Measurements from ENCODE around the gene ZNF471. TPM values are rescaled to one million over a fixed set of nuclear protein-coding genes. Genes with fewer than 3 reads are reported as not detected.

The ZNF471 gene
- 1.8 and 2.2 TPM in 2 replicates for total RNA-seq

DNA sequence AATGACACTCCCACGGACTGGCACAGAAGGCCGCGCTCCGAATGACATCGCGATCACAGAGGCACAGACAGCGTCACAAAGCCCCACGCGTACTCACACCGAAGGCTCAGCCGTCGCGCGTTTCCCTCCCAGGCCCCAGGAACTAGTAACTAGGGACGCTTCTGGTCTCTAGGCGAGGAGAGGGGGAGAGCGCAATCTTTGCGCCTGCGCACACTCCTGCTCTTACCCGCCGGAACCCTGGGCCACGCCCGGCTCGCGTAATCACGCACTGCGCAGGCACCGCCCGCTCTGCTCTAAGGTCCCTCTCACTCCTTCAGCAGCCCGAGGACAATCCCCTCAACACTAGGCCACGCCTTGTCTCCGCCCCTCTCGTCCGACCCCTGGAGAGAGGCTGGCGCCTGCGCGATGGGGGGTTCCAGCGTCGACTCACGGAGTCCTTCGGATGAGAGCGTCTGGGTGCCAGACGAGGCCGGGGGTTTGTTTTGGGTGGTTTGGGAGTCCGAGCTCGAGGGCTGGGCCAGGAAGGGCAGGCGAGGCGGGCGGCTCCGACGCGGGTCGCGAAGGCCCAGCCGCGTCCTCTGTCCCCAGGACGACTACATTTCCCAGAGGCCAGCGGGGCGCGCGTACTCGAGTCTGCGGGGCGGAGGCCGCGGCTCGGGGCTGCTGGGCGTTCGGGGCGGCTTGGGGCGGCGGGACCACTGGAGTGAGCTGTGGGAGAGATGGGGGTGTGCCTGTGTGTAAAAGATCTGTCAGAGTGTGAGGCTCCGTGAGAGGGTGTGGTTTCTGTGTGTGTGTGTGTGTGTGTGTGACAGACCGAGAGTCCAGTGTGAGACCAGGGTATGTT is at the start of gene ZNF471:
TSS of gene ZNF471 (plus strand) at position 410 of the 844 bp plus-strand sequence. CDS start 3,717 bp downstream, outside the sequence.

DNA sequence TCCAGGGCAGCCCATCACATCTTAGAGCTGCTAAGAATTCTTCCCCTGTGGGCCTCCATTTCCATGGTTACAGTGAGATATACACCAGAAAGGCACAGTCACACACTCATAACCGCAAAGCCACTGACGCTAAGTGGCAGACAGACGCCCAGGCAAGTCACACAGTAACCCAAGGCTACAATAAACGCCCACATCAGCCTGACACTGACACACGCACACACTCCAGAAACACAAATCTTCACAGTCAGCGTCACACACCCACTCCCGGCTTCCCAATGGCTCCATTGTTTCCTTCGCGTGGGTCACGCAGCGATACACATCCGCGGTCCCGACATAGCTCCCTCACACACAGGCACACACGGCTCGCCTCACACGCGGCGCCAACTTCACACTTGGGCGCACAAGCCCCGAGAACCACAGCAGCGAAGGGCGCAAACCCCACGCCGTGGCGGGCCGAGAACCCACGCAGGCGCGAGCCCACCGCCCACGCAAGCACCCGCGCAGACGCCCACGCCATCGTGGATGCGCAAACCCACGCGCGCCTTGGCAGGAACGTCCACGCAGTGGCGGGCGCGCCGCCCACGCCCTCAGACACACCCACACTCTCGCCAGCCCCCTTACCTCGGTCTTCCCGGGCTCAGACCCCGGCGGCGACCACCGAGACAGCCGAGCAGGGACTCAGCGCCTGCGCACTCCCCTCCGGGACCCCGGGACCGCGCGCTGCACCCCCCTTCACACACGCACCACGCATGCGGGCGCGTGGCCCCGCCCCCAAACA is 30.8 kb upstream of the ZNF471 start, which contains the start of gene ZNF667:
TSS of gene ZNF667 (minus strand) at position 695 of the 778 bp plus-strand sequence. CDS start 14,975 bp downstream, outside the sequence.

GRCh38 chr19:56538761-56539263 is 31.2 kb downstream of the ZNF471 start, which contains the start of gene ZFP28:
ZFP28 (plus strand) TSS chr19:56538948; CDS start chr19:56539019, 71 bp downstream.

DNA sequence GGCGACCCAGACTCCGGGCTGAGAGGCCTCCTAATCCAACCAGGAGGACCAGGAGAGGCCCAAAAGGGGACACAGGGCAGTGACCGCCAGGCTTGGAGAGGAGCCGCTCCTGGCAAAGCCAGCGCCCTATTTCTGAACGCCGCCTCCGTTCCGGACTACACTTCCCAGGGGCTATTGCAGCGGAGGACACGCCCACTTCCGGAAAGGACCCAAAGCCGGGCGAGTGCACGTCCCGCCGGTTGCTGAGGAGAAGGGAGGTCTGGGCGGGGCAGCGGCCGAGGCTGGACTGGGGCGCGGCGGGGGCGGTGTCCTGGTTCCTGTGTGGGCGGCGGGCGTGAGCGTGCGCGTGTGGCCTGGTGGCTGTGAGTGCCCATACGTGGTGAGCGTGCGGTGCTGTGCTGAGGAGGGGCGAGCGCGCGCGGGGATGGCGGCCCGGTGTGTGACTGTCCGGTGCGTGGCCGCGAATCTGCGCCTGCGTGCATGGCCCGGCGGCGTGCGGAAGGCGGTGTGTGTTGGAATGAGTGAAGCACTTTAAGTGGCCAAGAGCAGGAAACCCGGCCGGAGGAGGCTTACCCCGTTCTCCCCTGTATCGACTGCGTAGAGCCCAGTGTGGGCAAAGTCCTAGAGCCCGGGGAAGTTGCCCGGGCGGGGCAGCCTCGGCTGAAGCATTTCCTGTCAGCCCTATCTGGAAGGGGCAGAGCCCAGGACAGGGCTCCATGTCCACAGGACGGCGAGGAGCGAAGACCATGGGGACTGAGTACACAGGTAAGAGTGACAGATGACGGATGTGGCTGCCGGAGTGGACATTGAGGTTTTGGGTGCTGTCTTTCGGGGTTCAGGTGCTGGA is 59.8 kb downstream of the ZNF471 start, which contains the start of gene ZNF470:
TSS of gene ZNF470 (plus strand) at position 195 of the 847 bp plus-strand sequence. CDS start 2,844 bp downstream, outside the sequence.

Other genes with a start within 250 kb of the ZNF471 start
- gene EDDM13, start 235.1 kb upstream of the ZNF471 start, total RNA-seq, result not detected in 2 replicates
- 5.9 and 7.0 TPM in 2 replicates for gene ZSCAN5A, start 193.0 kb upstream of the ZNF471 start, total RNA-seq
- 1.4 and 2.2 TPM in 2 replicates for gene ZNF582, start 114.3 kb upstream of the ZNF471 start, total RNA-seq
- 3.3 and 4.3 TPM in 2 replicates for gene ZNF583, start 103.5 kb upstream of the ZNF471 start, total RNA-seq
- 0.98 and 3.3 TPM in 2 replicates for gene ZNF667, start 30.5 kb upstream of the ZNF471 start, total RNA-seq
- gene ZFP28, start 31.1 kb downstream of the ZNF471 start, total RNA-seq, result 5.1 and 7.0 TPM in 2 replicates
- 4.0 and 4.1 TPM in 2 replicates for gene ZNF470, start 59.6 kb downstream of the ZNF471 start, total RNA-seq
- 5.5 and 5.9 TPM in 2 replicates for gene ZNF71, start 87.4 kb downstream of the ZNF471 start, total RNA-seq
- gene SMIM17, start 135.3 kb downstream of the ZNF471 start, total RNA-seq, result 0.39 TPM in 1 of 2 replicates, not detected in the other
- 0.20 and 1.8 TPM in 2 replicates for gene ZNF835, start 163.9 kb downstream of the ZNF471 start, total RNA-seq